Measurements from ENCODE around the gene PRKCH.
A peak's percentile ranks its signal among the peaks of the same experiment; 100 is the strongest.

PRKCH gene

GRCh38 chr14:61566537-61567225 is 245.3 kb downstream of the PRKCH start:
- H3K79me1 ChIP-seq (ENCODE audit: low read depth, low read length) = no peaks in the 10 kb centered on the region
- H3K4me3 ChIP-seq (ENCODE audit: low read length in 2 of 2) = no peak overlapping the region
- H3K4me2 ChIP-seq (ENCODE audit: insufficient read depth, low read length, poor library complexity, severe bottlenecking) = no peak overlapping the region
- DNase-seq (ENCODE audit: low spot score) = no peak
- no peaks in the 10 kb centered on the region for H3K9me3 ChIP-seq (replicated peaks in 1 of 2; ENCODE audit: control insufficient read depth in 2 of 2, insufficient read depth in 1 of 2, low read depth in 1 of 2, low read length in 2 of 2)
- H3K9ac ChIP-seq (ENCODE audit: low read depth, low read length, poor library complexity) = no peak overlapping the region
- H3K27me3 ChIP-seq (ENCODE audit: control insufficient read depth in 3 of 3, insufficient read depth in 3 of 3, low read depth in 1 of 3, low read length in 3 of 3) = peaks cover 0 to 21% (median 10%) of the 10 kb centered on the region in 3 experiments
- no peak overlapping the region for H3K4ac ChIP-seq (ENCODE audit: low read length)
- H3K4me1 ChIP-seq (ENCODE audit: control insufficient read depth in 2 of 2, insufficient read depth in 1 of 2, low read depth in 1 of 2, low read length in 2 of 2) = peaks cover 6 to 25% of the 10 kb centered on the region in 2 donors
- no peak overlapping the region for H2BK5ac ChIP-seq (ENCODE audit: low read length)
- H3K14ac ChIP-seq (ENCODE audit: low read length) = no peak overlapping the region
- H2AFZ ChIP-seq (ENCODE audit: low read length) = no peak overlapping the region
- no peak overlapping the region for H2BK15ac ChIP-seq (ENCODE audit: low read length)
- H3K18ac ChIP-seq (ENCODE audit: low read length) = no peak overlapping the region
- no peak overlapping the region for H4K8ac ChIP-seq (ENCODE audit: low read depth, low read length)
- no peak overlapping the region for H2BK12ac ChIP-seq (ENCODE audit: low read length)
- WGBS, 2 donors (ENCODE audit: extremely low coverage in 2 of 2, insufficient read length in 2 of 2, insufficient replicate concordance in 1 of 2) = no CpG with 5 or more reads among the region's 2 CpGs
- no peak overlapping the region for H2BK120ac ChIP-seq (ENCODE audit: low read depth, low read length)
- H3K23ac ChIP-seq (ENCODE audit: low read depth, low read length, poor library complexity) = no peak overlapping the region
- H3K27ac ChIP-seq (replicated peaks; ENCODE audit: low read length) = no peak overlapping the region
- no peaks in the 10 kb centered on the region for H3K36me3 ChIP-seq (replicated peaks in 1 of 2; ENCODE audit: control insufficient read depth in 2 of 2, insufficient read depth in 2 of 2, low read length in 2 of 2)
- no peak overlapping the region for H4K91ac ChIP-seq (ENCODE audit: low read depth, low read length, poor library complexity)
- H2AK5ac ChIP-seq (ENCODE audit: low read depth, low read length) = no peak overlapping the region

DNA sequence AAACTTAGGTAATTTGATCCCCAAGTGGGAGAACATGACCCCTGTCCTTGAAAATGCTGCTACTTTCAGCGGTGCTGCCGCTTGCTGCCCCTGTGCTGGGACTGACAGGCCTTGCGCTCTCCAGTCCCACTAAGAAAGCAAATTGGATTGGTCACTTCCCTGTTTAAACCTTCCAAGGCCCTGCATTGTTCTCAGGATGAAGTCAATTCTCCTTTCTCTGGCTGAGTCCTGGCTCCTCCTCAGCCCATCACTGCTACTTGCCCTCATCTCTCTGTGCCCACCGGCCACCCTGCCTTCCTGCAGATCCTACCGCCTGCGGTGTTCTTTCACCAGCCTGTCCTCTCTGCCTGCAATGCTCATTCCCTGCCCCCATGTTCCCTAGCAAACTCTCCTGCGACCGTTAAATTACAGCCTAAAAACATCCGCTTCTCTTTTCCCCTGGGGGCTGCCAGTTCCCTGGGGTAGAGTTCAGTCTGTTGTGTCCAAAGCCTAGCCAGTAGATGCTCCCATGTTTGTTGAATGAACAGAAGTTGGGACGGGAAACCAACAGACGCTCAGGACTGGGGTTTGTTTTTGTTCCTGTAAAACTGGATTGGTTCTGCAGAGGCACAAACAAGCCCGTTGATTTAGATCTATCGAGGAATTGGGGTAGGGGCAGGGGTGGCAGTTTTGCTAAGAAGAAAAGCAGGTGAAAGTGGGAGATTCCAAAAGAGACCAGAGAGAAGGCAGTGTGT is 246.6 kb downstream of the PRKCH start:
- Histone ChIP-seq H3K4me2 (ENCODE audit: insufficient read depth, low read length, poor library complexity, severe bottlenecking) (peak overlapping the region; percentile 73), H3K4ac (ENCODE audit: low read length) (no peak overlapping the region), H3K14ac (ENCODE audit: low read length) (no peak overlapping the region), H3K36me3 (replicated peaks in 1 of 2; ENCODE audit: control insufficient read depth in 2 of 2, insufficient read depth in 2 of 2, low read length in 2 of 2) (no peaks in the 10 kb centered on the region), H2BK5ac (ENCODE audit: low read length) (no peak overlapping the region), H2BK12ac (ENCODE audit: low read length) (no peak overlapping the region), H3K23ac (ENCODE audit: low read depth, low read length, poor library complexity) (peak overlapping the region; percentile 9), H3K27me3 (ENCODE audit: control insufficient read depth in 3 of 3, insufficient read depth in 3 of 3, low read depth in 1 of 3, low read length in 3 of 3) (peaks cover 0 to 30% (median 10%) of the 10 kb centered on the region in 3 experiments), H2BK15ac (ENCODE audit: low read length) (no peak overlapping the region), H2AFZ (ENCODE audit: low read length) (peak overlapping the region; percentile 57), H4K91ac (ENCODE audit: low read depth, low read length, poor library complexity) (no peak overlapping the region), H3K79me1 (ENCODE audit: low read depth, low read length) (no peaks in the 10 kb centered on the region), H3K4me3 (ENCODE audit: low read length in 2 of 2) (no peak overlapping the region), H4K8ac (ENCODE audit: low read depth, low read length) (peak overlapping the region; percentile 30), H2BK120ac (ENCODE audit: low read depth, low read length) (no peak overlapping the region), H3K9ac (ENCODE audit: low read depth, low read length, poor library complexity) (no peak overlapping the region), H3K27ac (replicated peaks; ENCODE audit: low read length) (no peak overlapping the region), H2AK5ac (ENCODE audit: low read depth, low read length) (no peak overlapping the region), H3K4me1 (ENCODE audit: control insufficient read depth in 2 of 2, insufficient read depth in 1 of 2, low read depth in 1 of 2, low read length in 2 of 2) (peaks cover 0 to 19% of the 10 kb centered on the region in 2 donors), H3K9me3 (replicated peaks in 1 of 2; ENCODE audit: control insufficient read depth in 2 of 2, insufficient read depth in 1 of 2, low read depth in 1 of 2, low read length in 2 of 2) (no peaks in the 10 kb centered on the region), H3K18ac (ENCODE audit: low read length) (peak overlapping the region; percentile 93)
- peak; percentile 18 for DNase-seq (ENCODE audit: low spot score)
- WGBS, 2 donors (ENCODE audit: extremely low coverage in 2 of 2, insufficient read length in 2 of 2, insufficient replicate concordance in 1 of 2) = no CpG with 5 or more reads among the region's 13 CpGs

DNA sequence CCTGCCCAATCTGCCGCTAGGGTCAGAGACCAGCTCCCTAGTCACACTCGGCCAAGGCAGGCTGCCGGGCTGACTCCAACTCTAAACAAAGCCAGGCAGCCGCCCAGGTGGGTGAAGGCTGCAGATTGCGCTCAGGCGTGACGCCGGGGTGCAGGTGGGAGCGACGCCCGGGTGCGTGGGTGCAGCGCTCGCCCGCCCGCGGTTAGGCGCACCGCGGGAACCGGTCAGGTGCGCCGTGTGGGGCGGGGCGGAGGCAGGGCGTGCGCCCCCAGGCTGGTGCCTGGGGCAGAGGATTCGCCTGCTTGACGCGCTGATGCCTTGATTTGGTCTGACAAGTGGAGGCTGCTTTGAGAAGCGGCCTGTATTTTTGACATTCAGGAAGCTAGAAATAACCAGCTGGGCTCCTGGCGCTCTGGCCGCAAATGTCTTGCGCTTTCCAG is 247.2 kb downstream of the PRKCH start:
- Histone ChIP-seq H3K4ac (ENCODE audit: low read length) (no peak overlapping the region), H2BK15ac (ENCODE audit: low read length) (no peak overlapping the region), H2AK5ac (ENCODE audit: low read depth, low read length) (peak overlapping the region; percentile 44), H2BK5ac (ENCODE audit: low read length) (no peak overlapping the region), H2BK120ac (ENCODE audit: low read depth, low read length) (no peak overlapping the region), H3K14ac (ENCODE audit: low read length) (no peak overlapping the region), H3K4me2 (ENCODE audit: insufficient read depth, low read length, poor library complexity, severe bottlenecking) (peak overlapping the region; percentile 73), H3K27ac (replicated peaks; ENCODE audit: low read length) (no peak overlapping the region), H3K4me3 (ENCODE audit: low read length in 2 of 2) (peak overlapping the region in 1 of 2 donors; percentile 65), H3K9me3 (replicated peaks in 1 of 2; ENCODE audit: control insufficient read depth in 2 of 2, insufficient read depth in 1 of 2, low read depth in 1 of 2, low read length in 2 of 2) (no peaks in the 10 kb centered on the region), H2AFZ (ENCODE audit: low read length) (peak overlapping the region; percentile 57), H3K4me1 (ENCODE audit: control insufficient read depth in 2 of 2, insufficient read depth in 1 of 2, low read depth in 1 of 2, low read length in 2 of 2) (peaks cover 0 to 18% of the 10 kb centered on the region in 2 donors), H2BK12ac (ENCODE audit: low read length) (no peak overlapping the region), H3K23ac (ENCODE audit: low read depth, low read length, poor library complexity) (peak overlapping the region; percentile 9), H3K9ac (ENCODE audit: low read depth, low read length, poor library complexity) (peak overlapping the region; percentile 63), H3K79me1 (ENCODE audit: low read depth, low read length) (no peaks in the 10 kb centered on the region), H4K8ac (ENCODE audit: low read depth, low read length) (peak overlapping the region; percentile 30), H4K91ac (ENCODE audit: low read depth, low read length, poor library complexity) (no peak overlapping the region), H3K36me3 (replicated peaks in 1 of 2; ENCODE audit: control insufficient read depth in 2 of 2, insufficient read depth in 2 of 2, low read length in 2 of 2) (no peaks in the 10 kb centered on the region), H3K27me3 (ENCODE audit: control insufficient read depth in 3 of 3, insufficient read depth in 3 of 3, low read depth in 1 of 3, low read length in 3 of 3) (peaks cover 0 to 33% (median 10%) of the 10 kb centered on the region in 3 experiments), H3K18ac (ENCODE audit: low read length) (peak overlapping the region; percentile 93)
- no CpG with 5 or more reads among the region's 34 CpGs for WGBS, 2 donors (ENCODE audit: extremely low coverage in 2 of 2, insufficient read length in 2 of 2, insufficient replicate concordance in 1 of 2)
- no peak for DNase-seq (ENCODE audit: low spot score)

DNA sequence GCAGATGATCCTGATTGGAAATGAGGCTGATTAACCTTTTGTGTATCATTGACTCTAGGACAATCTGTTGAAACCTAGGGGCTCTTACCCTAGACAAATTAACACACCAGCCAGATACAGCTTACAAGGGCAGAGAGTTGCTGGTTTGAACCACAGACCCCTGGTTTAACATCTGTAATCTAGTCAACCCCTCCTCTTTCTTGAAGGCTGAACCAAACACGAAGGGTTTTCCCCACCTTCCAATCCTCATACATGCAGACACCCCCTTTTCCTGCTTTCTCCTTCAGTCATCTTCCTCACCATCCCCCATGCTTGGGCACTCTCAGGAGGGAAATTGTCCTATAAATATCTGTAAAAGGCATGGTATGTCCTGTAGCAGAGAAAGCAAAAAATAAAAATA is 247.9 kb downstream of the PRKCH start:
- Histone ChIP-seq H3K14ac (ENCODE audit: low read length) (no peak overlapping the region), H4K8ac (ENCODE audit: low read depth, low read length) (no peak overlapping the region), H3K27me3 (ENCODE audit: control insufficient read depth in 3 of 3, insufficient read depth in 3 of 3, low read depth in 1 of 3, low read length in 3 of 3) (peaks cover 0 to 38% (median 10%) of the 10 kb centered on the region in 3 experiments), H3K36me3 (replicated peaks in 1 of 2; ENCODE audit: control insufficient read depth in 2 of 2, insufficient read depth in 2 of 2, low read length in 2 of 2) (no peaks in the 10 kb centered on the region), H2AFZ (ENCODE audit: low read length) (no peak overlapping the region), H3K79me1 (ENCODE audit: low read depth, low read length) (no peaks in the 10 kb centered on the region), H3K18ac (ENCODE audit: low read length) (no peak overlapping the region), H3K4me1 (ENCODE audit: control insufficient read depth in 2 of 2, insufficient read depth in 1 of 2, low read depth in 1 of 2, low read length in 2 of 2) (peaks cover 0 to 22% of the 10 kb centered on the region in 2 donors), H2AK5ac (ENCODE audit: low read depth, low read length) (no peak overlapping the region), H3K23ac (ENCODE audit: low read depth, low read length, poor library complexity) (no peak overlapping the region), H3K4ac (ENCODE audit: low read length) (no peak overlapping the region), H3K4me2 (ENCODE audit: insufficient read depth, low read length, poor library complexity, severe bottlenecking) (no peak overlapping the region), H2BK12ac (ENCODE audit: low read length) (no peak overlapping the region), H3K9ac (ENCODE audit: low read depth, low read length, poor library complexity) (no peak overlapping the region), H3K27ac (replicated peaks; ENCODE audit: low read length) (no peak overlapping the region), H3K9me3 (replicated peaks in 1 of 2; ENCODE audit: control insufficient read depth in 2 of 2, insufficient read depth in 1 of 2, low read depth in 1 of 2, low read length in 2 of 2) (no peaks in the 10 kb centered on the region), H2BK5ac (ENCODE audit: low read length) (no peak overlapping the region), H2BK120ac (ENCODE audit: low read depth, low read length) (no peak overlapping the region), H4K91ac (ENCODE audit: low read depth, low read length, poor library complexity) (no peak overlapping the region), H2BK15ac (ENCODE audit: low read length) (no peak overlapping the region), H3K4me3 (ENCODE audit: low read length in 2 of 2) (no peak overlapping the region)
- no peak for DNase-seq (ENCODE audit: low spot score)
- WGBS, 2 donors (ENCODE audit: extremely low coverage in 2 of 2, insufficient read length in 2 of 2, insufficient replicate concordance in 1 of 2) = no CpG with 5 or more reads among the region's 1 CpG

Measured in neuronal stem cell (in vitro differentiated cells).